HepG2 (cell line): ENCODE results near the gene ITIH1. TPM values are rescaled to one million over a fixed set of nuclear protein-coding genes. Genes with fewer than 3 reads are reported as not detected.
A peak's percentile ranks its signal among the peaks of the same experiment; 100 is the strongest.

Source experiments
- HOXA5 ChIP-seq: sonication (generic); formaldehyde crosslinking; IDR thresholded peaks from 2 replicates; pipeline ENCODE4 v1.4.0; 2020; ENCODE audit warnings: missing genetic modification reagents
- NCOA5 ChIP-seq: sonication (generic); formaldehyde crosslinking; IDR thresholded peaks from 2 replicates; pipeline ENCODE4 v1.4.0; 2020; ENCODE audit warnings: missing genetic modification reagents
- NR2F6 ChIP-seq, 2 experiments: IDR thresholded peaks; 2 replicates each; pipeline ENCODE4 v1.6.1; 2016; ENCODE audit warnings: antibody characterized with exemption in 1 of 2, mild to moderate bottlenecking in 1 of 2
- ONECUT2 ChIP-seq: sonication (generic); formaldehyde crosslinking; IDR thresholded peaks from 2 replicates; pipeline ENCODE4 v1.4.0; 2020; ENCODE audit warnings: missing genetic modification reagents
- RXRB ChIP-seq: IDR thresholded peaks from 2 replicates; pipeline ENCODE4 v1.6.1; 2016; ENCODE audit warnings: borderline replicate concordance, missing genetic modification reagents, missing compliant biosample characterization
- SMAD9 ChIP-seq: sonication (generic); formaldehyde crosslinking; IDR thresholded peaks from 2 replicates; pipeline ENCODE4 v1.5.1; 2020; ENCODE audit warnings: mild to moderate bottlenecking, missing genetic modification reagents
- SMARCC2 ChIP-seq: fragments of 450-650 bp; IDR thresholded peaks from 2 replicates; pipeline ENCODE4 v1.6.1; 2017; ENCODE audit warnings: antibody characterized with exemption, mild to moderate bottlenecking
- TGIF2 ChIP-seq: IDR thresholded peaks from 2 replicates; pipeline ENCODE4 v1.6.1; 2016; ENCODE audit warnings: control low read depth, missing compliant biosample characterization
- USF2 ChIP-seq, 2 experiments: sonication (generic) in 1 of 2; formaldehyde crosslinking in 1 of 2; IDR thresholded peaks; 2 replicates each; pipeline versions ENCODE4 v1.5.1 to v1.6.1; 2011 to 2020; ENCODE audit warnings: borderline replicate concordance in 1 of 2, low read depth in 1 of 2, low read length in 1 of 2, mild to moderate bottlenecking in 1 of 2, missing genetic modification reagents in 1 of 2, moderate library complexity in 1 of 2
- ZFP91 ChIP-seq: sonication (generic); formaldehyde crosslinking; IDR thresholded peaks from 2 replicates; pipeline ENCODE4 v1.9.0; 2022; ENCODE audit warnings: missing genetic modification reagents, mild to moderate bottlenecking, borderline replicate concordance
- ZNF234 ChIP-seq: sonication (generic); formaldehyde crosslinking; conservative IDR thresholded peaks from 2 replicates; pipeline ENCODE4 v1.5.1; 2020; ENCODE audit warnings: mild to moderate bottlenecking, missing genetic modification reagents
- ZNF264 ChIP-seq: sonication (generic); formaldehyde crosslinking; IDR thresholded peaks from 2 replicates; pipeline ENCODE4 v1.4.0; 2020; ENCODE audit warnings: missing genetic modification reagents
- ZNF646 ChIP-seq: sonication (generic); formaldehyde crosslinking; IDR thresholded peaks from 2 replicates; pipeline ENCODE4 v1.9.0; 2021; ENCODE audit warnings: mild to moderate bottlenecking, missing genetic modification reagents
- ZNF691 ChIP-seq: sonication (generic); formaldehyde crosslinking; IDR thresholded peaks from 2 replicates; pipeline ENCODE4 v1.4.0; 2020; ENCODE audit warnings: missing genetic modification reagents, low read depth, mild to moderate bottlenecking, borderline replicate concordance
- ZNF773 ChIP-seq: sonication (generic); formaldehyde crosslinking; IDR thresholded peaks from 2 replicates; pipeline ENCODE4 v1.4.0; 2020; ENCODE audit warnings: missing genetic modification reagents, borderline replicate concordance
- ZNF841 ChIP-seq: sonication (generic); formaldehyde crosslinking; IDR thresholded peaks from 2 replicates; pipeline ENCODE4 v1.8.1; 2023; ENCODE audit warnings: missing genetic modification reagents, borderline replicate concordance
- ZNF891 ChIP-seq: sonication (generic); formaldehyde crosslinking; IDR thresholded peaks from 2 replicates; pipeline ENCODE4 v1.5.0; 2020; ENCODE audit warnings: mild to moderate bottlenecking, missing genetic modification reagents
- ZSCAN30 ChIP-seq: sonication (generic); formaldehyde crosslinking; IDR thresholded peaks from 2 replicates; pipeline ENCODE4 v1.5.0; 2020; ENCODE audit warnings: mild to moderate bottlenecking, missing genetic modification reagents
- polyA plus RNA-seq, 8 experiments: library from polyadenylated mRNA; depleted of rRNA in 3 of 8; stranded (reverse) in 7 of 8; unstranded in 1 of 8; fragments of >200 nt; fragmentation: Illumina TruSeq in 4 of 8; extraction: Trizol in 4 of 8; gene quantifications; 2 replicates each; pipeline versions ENCODE4 v1.2.1 to v1.2.3, GENCODE V29; 2011 to 2016; ENCODE audit warnings: low read depth in 4 of 8, missing spikeins in 1 of 8, mixed read lengths in 1 of 8; ENCODE audit not compliant: insufficient read depth in 1 of 8
- total RNA-seq, 5 experiments: library from RNA; depleted of rRNA; stranded (reverse); fragments of >200 nt; fragmentation: Illumina TruSeq; extraction: Trizol; gene quantifications; 2 replicates each; pipeline ENCODE4 v1.2.3, GENCODE V29; 2016; ENCODE audit warnings: low read depth in 1 of 5

ITIH1 gene
- total and polyA plus RNA-seq, 2 of the 13 experiments (the other 11 are each of a cell fraction or from before 2014, with no cell fraction given), result 12.3 to 19.6 TPM

- TF ChIP-seq NCOA5 (CRISPR knock-in tag) (no peak), SMAD9 (CRISPR knock-in tag) (no peak), ONECUT2 (peak; percentile 68), SMARCC2 (no peak), ZNF234 (CRISPR knock-in tag) (no peak), HOXA5 (CRISPR knock-in tag) (no peak), ZFP91 (CRISPR knock-in tag) (no peak), ZNF841 (CRISPR knock-in tag) (no peak), ZNF691 (CRISPR knock-in tag) (no peak), NR2F6 (IDR thresholded peaks at IDR 0.05) (0 out of 2 replicates have a peak, but pooled peaks have one; percentile 10), NR2F6 (CRISPR knock-in tag; IDR thresholded peaks at IDR 0.05) (no peak), ZNF264 (CRISPR knock-in tag) (no peak), ZSCAN30 (no peak), TGIF2 (CRISPR knock-in tag) (no peak), ZNF646 (CRISPR knock-in tag) (no peak), ZNF773 (no peak), ZNF891 (CRISPR knock-in tag) (no peak), USF2 (IDR thresholded peaks at IDR 0.05; ENCODE audit: low read depth, low read length) (no peak), USF2 (CRISPR knock-in tag; IDR thresholded peaks at IDR 0.05; ENCODE audit: borderline replicate concordance) (no peak), RXRB (CRISPR knock-in tag) (peak; percentile 31; the same call in 1 of the 2 replicates)
These were observed at the start of gene ITIH1 (continued) for GRCh38 chr3:52777127-52777958.
